HG03066 (cell line): ENCODE results near the gene MAN1B1.
"Not testable (repeated sequence)": the region's sequence is repeated elsewhere in the genome, so short reads cannot be mapped to it uniquely, and the experiment has no call there.

Experiments
- ATAC-seq: cut with Tn5 transposase; IDR thresholded peaks from one replicate; pipeline ENCODE4 v1.9.1; 2021; ENCODE audit warnings: low read depth; ENCODE audit not compliant: unreplicated experiment

The MAN1B1 gene

GRCh38 chr9:137108608-137109249 is 21.9 kb downstream of the MAN1B1 start:
- no peak for ATAC-seq

GRCh38 chr9:137109250-137110146 is 22.7 kb downstream of the MAN1B1 start:
- no peak for ATAC-seq

DNA sequence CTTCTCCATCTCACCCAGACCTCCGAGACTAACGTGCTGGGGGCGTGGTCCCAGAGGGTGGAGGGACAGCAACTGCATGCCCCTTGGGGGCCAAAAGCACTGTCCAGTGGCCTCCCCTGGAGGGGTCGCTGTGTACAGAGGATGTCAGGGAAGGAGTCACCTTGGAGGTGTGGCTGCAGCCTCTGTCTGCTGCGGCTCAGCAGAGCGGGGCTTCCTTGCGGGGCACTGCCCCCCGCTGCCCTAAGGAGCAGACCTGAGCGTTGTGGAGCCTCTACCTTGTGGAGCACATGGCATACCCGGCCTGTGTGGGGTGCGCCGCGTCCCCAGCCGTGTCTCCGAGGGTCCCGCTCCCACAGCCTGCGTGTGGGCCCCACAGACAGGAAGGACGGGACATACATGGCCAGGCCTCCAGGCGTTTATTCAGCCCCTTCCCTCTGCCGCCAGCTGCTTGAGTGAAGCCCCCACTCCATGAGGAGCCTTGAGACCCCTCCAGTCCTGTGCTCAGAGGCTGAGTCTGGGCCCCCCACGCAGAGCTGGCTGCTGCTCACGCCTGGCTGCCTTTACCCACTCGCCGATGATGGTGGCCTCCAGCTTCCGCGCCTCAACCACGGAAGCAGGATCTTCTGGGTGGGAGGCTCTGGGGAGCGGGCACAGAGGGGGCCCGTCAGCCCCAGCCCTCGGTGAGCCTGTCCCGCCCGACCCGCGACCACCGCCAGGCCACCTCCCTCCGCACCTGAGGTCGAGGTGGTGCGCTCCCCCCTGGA is 23.5 kb downstream of the MAN1B1 start:
- no peak for ATAC-seq

- no peak for ATAC-seq
Observed at GRCh38 chr9:137110911-137111787, 24.4 kb downstream of the MAN1B1 start.

GRCh38 chr9:137111788-137112563 is 25.2 kb downstream of the MAN1B1 start:
- no peak for ATAC-seq

DNA sequence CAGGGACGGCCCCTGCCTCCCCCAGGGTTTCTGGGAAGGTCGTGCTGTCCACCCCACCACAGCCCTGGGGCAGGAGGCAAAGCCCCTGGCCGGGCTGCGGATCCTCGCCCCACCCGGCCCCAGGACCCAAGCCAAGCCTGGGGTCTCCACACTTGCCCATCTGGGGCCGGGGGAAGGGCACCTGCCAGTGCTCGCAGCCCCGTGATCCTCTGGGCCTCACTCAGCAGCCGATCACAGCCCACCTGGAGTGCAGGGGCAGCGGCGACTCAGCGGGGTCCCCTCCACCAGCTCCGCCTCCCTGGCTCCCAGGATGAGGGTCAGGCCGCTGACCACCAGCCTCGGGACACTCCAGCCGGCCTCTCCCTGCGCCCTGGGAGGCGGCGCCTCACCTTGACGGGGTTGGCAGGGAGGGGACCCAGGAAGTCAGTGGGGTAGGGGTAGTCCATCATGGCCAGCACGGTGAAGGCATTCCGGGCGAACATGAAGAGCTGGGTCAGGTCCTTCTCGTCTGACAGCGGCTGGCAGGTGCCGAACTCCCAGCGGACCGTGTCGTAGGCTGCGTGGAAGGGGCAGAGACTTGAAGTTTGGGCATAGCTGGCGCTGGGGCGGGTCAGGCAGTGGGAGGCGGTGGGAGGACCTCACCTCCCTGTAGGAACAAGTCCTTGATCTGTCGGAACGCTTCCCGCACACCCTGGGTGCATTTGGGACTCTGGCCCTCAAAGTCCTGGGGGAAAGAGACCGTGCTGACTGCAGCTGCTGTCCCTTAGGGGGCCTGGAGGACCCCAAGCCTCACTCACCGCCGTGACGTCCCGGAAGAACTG is 26.0 kb downstream of the MAN1B1 start:
- ATAC-seq: no peak

DNA sequence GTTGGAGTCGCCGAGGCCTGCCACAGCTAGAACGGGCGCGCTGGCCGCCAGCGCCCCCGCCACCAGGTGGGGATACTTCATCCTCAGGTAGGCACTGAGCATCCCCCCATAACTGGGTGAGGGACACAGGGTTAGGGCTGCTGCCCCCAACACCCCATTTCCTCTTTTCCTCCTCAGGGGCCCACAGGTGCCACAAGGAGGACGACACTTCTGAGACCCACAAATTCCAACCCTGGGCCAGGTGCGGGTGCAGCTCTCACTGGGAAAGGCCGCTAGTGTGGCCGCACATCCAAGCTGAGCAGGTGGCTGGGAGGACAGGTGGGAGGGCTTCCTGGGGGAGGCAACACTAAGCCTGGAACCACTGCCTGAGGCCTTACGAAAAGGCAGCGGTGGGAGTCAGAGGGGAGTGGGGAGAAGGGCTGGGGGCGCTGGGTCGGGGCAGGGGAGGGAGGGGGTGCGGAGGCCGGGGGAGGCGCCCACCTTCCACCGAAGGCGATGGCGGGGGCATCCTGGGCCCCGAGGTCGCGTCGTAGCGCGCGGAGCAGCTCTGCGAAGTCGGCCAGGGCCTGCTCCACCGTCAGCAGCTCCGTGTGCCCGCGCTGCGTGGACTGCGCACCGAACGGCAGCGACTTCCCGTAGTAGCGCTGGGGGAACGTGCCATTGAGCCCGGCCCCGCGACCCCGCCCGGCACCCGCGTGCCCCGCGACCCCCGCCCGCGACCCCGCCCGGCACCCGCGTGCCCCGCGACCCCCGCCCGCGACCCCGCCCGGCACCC is 26.8 kb downstream of the MAN1B1 start:
- ATAC-seq: no peak

- ATAC-seq: no peak
Observed at GRCh38 chr9:137114220-137114612, 27.4 kb downstream of the MAN1B1 start.

- no peak for ATAC-seq
Observed at GRCh38 chr9:137114613-137115393, 28.0 kb downstream of the MAN1B1 start, which contains the start of gene DPP7. TSS of gene DPP7 (minus strand) at chr9:137114733. CDS start at chr9:137114713, 20 bp downstream.

DNA sequence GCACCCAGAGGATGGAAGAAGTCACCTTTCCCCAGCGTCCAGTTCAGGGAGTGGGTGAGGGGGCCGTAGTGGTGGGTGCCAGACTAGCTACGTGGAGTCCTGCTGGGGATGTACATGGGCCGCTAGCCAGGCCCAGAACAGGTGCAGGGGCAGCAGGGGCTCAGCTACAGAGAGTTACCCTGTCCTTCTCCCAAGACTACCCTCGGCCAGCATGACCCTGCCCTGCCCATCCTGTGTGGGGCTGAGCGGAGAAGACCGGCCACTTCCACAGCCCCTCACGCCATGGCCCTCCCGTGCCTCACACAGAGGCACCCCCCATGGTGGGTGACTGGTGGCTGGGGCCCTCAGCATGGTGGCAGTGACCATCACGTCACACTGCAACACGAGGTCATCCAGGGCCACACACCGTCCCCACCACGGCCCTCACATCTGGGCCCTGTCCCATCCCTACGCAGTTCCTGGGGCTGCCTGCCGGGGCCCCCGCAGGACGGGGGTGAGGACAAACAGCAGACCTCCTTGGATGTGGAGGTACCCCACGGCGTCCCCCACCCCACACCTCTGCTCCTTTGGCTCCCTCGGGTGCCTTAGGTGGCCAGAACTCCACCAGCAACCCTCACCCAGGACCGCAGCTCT is 28.7 kb downstream of the MAN1B1 start:
- ATAC-seq: no peak

- no peak for ATAC-seq
Observed at GRCh38 chr9:137116027-137116507, 29.3 kb downstream of the MAN1B1 start.

DNA sequence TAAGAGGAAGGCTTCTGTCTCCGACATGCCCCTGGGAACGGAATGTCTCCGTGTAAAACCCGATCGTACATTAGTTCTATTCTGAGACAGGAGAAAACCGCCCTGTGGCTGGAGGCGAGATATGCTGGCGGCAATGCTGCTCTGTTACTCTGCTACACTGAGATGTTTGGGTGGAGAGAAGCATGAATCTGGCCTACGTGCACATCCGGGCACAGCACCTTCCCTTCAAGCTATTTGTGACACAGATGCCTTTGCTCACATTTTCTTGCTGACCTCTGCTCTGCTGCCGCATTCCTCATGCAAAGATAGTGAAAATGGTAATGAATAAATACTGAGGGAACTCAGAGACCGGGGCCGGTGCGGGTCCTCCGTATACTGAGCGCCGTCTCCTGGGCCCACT is 29.9 kb downstream of the MAN1B1 start:
- no peak for ATAC-seq

DNA sequence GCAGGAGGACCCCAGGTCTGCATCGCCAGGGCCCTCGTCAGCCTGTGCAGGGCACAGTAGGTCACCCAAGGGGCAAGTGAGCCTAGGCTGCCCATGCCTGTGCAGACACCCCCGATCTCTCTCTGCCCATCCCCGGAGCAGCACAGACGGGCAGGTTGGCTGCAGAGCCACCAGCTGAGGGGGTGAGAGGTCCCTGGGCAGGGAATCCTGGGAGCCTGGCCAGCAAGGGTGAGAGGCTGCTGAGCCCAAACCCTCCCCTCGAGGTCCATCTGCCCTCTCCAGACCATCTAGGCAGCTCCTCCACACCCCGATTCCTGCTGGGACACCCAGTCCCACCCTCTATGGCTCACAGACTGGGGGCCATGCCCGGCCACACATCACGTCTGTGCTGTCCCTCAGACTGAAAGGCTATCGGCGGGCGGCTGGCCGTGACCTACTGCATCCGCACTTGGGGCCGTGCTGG is 30.5 kb downstream of the MAN1B1 start:
- no peak for ATAC-seq

DNA sequence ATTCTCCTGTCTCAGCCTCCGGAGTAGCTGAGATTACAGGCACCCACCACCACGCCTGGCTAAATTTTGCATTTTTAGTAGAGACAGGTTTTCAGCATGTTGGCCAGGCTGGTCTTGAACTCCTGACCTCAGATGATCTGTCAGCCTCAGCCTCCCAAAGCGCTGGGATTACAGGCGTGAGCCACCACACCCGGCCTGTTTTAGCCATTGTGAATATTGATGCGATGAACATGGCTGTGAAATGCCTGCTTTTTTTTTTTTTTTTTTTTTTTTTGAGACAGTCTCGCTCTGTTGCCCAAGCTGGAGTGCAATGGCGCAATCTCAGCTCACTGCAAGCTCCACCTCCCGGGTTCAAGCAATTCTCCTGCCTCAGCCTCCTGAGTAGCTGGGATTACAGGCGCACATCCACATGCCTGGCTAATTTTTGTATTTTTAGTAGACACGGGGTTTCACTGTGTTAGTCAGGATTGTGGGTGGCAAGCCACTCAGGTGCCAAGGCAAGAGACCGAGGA is 31.4 kb downstream of the MAN1B1 start:
- not testable (repeated sequence) for ATAC-seq

DNA sequence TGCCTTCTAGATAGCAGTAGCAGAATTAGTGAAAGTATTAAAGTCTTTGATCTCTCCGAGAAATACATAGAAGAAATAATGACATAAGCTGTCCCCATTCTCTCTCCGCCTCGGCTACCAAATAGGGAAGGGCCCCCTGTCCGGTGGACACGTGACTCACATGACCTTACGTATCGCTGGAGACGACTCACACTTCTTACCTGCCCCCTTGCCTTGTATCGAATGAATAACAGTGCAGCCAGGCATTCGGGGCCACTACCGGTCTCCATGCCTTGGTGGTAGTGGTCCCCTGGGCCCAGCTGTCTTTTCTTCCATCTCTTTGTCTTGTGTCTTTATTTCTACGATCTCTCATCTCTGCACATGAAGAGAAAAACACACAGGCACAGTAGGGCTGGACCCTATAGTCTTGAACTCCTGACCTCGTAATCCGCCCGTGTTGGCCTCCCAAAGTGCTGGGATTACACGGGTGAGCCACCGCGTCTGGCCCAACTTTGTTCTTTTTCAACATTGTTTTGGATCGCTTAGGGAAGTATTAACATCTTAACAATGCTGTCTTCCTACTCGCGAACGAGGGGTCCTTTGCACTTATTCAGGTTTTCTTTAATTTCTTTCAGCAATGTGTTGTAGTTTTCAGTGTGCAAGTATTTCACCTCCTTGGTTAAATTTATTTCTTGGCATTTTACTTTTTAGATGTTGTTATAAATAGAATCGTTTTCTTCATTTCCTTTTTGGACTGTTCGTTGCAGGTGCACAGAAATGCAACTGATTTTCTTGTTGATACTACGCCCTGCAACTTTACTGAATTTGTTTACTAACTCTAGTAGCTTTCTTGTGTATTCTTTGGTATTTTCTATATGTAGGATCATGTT is 35.4 kb downstream of the MAN1B1 start:
- ATAC-seq: not testable (repeated sequence)
